Activated T-helper 2 cell treated with anti-CD3 and anti-CD28 coated beads, Interferon-gamma antibody, Interleukin-2, Interleukin-4, amounts not matched to agents 10 μg/mL and 5 μg/mL and 100 μg/mL, durations not matched to agents 14 hours and 24 hours and 36 hours (primary cell): ENCODE results near the gene SP9. TPM values are rescaled to one million over a fixed set of nuclear protein-coding genes. Genes with fewer than 3 reads are reported as not detected.
"Not testable (repeated sequence)": the region's sequence is repeated elsewhere in the genome, so short reads cannot be mapped to it uniquely, and the experiment has no call there.

Experiments used
- DNase-seq: peaks from one replicate; pipeline ENCODE4 v3.0.0; 2021; ENCODE audit warnings: low spot score
- H3K27ac Mint-ChIP-seq: one replicate; pipeline ENCODE4 v1.8.0; 2021; ENCODE audit warnings: mixed read lengths
- H3K27me3 Mint-ChIP-seq: one replicate; pipeline ENCODE4 v1.8.0; 2021; ENCODE audit warnings: low read depth, mixed read lengths
- H3K36me3 Mint-ChIP-seq: one replicate; pipeline ENCODE4 v1.8.0; 2021; ENCODE audit warnings: low read depth, mixed read lengths
- H3K4me1 Mint-ChIP-seq: one replicate; pipeline ENCODE4 v1.8.0; 2021; ENCODE audit warnings: low read depth, mixed read lengths
- H3K4me3 Mint-ChIP-seq: one replicate; pipeline ENCODE4 v1.8.0; 2021; ENCODE audit warnings: low read depth, mild to moderate bottlenecking, moderate library complexity, mixed read lengths
- H3K9me3 Mint-ChIP-seq: one replicate; pipeline ENCODE4 v1.8.0; 2021; ENCODE audit warnings: mixed read lengths
- intact Hi-C: fragments of 100-400 bp; cut with micrococcal nuclease; formaldehyde crosslinking; loops from one replicate; pipeline ENCODE4 v1.15.1; 2023
- total RNA-seq: library from RNA; stranded (reverse); gene quantifications from 2 replicates; pipeline ENCODE4 v1.2.3, GENCODE V29; 2022

The SP9 gene
- total RNA-seq, 1 donor from 2014 or later, result not detected

DNA sequence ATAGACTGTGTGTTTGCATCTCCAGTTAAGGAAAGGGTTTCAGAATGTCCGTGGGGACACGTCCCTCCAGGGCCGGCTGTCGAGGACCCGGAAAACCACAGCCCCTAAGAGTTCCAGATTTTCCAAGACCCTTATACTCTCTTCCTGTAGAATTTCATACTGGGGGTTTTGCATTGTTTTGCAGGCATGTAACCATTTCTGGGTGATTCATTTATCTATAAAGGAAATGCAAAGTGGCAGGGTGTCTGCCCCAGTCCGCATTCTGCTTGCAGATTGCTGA, 8.5 kb downstream of the SP9 start:
- H3K27ac Mint-ChIP-seq, result no peak overlapping the region
- peaks cover 61% of the 10 kb centered on the region for H3K27me3 Mint-ChIP-seq
- H3K9me3 Mint-ChIP-seq, result no peaks in the 10 kb centered on the region
- H3K36me3 Mint-ChIP-seq, result peaks cover 3% of the 10 kb centered on the region
- intact Hi-C loops, result loop anchor here (10.0 kb wide), 1 partner anchor 188 kb away; no protein-coding TSS in a partner anchor
- peaks cover 24% of the 10 kb centered on the region for H3K4me1 Mint-ChIP-seq
- DNase-seq, result no peak
- no peak overlapping the region for H3K4me3 Mint-ChIP-seq

DNA sequence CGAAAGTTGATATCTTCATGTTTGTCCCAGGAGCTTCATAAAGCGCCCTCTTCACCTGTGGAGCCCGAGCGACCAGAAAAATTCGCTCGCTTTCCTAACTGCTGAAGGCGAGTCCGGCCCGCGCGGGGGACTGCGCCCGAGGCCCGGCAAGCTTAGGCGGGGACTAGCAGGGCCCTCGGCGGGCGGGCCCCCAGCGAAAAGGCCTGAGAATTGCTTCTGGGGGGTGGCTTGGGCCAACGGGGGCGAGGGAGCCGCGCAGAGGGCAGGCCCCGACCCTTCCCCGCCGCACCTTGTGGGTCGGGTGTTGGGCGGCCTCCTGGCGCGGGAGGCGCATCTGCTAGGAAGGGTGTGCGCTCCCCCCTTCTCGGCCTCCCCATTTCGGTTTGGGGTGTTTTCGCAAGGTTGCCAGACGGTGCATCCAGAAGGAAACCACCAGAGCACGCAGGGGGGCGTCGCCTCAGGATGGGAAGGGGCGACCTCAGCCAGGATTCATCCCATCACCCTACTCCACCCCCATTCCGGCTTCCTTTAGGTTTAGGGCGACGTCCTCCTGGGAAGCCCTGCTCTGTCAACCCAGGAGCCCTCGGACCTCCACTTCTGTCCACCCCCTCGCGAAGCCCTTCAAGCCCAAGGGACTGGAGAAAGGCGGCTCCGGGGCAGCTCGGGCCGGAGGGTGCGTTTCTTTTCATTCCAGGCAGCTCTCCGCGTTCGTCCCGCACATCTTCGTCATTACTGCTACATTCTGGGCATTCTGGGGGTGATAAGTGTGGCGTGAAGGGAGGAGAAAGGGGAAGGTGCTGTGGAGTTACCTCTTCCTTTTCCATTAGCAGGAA, 9.1 kb downstream of the SP9 start:
- peaks cover 24% of the 10 kb centered on the region for H3K4me1 Mint-ChIP-seq
- no peaks in the 10 kb centered on the region for H3K9me3 Mint-ChIP-seq
- H3K27me3 Mint-ChIP-seq, result peaks cover 59% of the 10 kb centered on the region
- intact Hi-C loops, result loop anchor here (10.0 kb wide), 1 partner anchor 189 kb away; no protein-coding TSS in a partner anchor
- no peak overlapping the region for H3K4me3 Mint-ChIP-seq
- H3K27ac Mint-ChIP-seq, result no peak overlapping the region
- no peak for DNase-seq
- peaks cover 9% of the 10 kb centered on the region for H3K36me3 Mint-ChIP-seq

DNA sequence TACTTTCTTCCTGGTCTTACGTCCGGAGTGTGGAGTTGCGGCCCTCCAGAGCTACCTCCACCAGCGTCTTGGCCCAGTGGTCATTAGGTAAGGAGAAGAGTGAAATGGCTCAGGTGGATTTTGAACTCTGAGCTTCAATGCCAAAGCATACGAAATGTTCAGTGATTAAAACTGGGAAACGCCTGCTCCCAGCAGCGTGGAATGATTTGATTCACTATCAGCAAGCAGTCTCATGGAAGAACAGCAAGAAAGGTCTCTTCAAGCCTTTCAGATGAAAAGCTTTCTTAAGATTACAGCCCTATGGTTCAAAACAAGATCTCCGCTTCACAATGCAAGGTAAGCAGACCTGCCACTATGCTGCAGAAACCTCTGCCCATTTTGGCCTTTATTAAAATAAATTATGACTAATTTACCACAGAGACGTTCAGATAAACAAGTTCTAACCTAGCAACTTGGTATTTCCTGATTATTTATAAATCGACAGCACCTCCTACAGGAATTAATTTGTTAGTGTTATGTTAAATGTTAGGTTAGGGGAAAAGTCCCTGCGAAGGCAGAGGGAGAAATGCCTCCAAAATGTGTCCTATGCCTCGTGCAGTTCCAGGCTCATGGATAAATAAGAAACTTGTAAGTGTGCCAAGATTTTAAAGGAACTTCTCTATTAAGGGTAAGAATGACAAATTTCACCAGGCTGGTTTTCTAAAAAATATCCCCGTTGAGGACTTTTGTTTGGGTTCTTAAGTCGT, 10.1 kb downstream of the SP9 start:
- no peak overlapping the region for H3K4me3 Mint-ChIP-seq

GRCh38 chr2:174350018-174350417, 15.3 kb downstream of the SP9 start:
- intact Hi-C loops, result no loop called here
- H3K27ac Mint-ChIP-seq, result no peak overlapping the region
- peaks cover 14% of the 10 kb centered on the region for H3K27me3 Mint-ChIP-seq
- H3K4me1 Mint-ChIP-seq, result no peaks in the 10 kb centered on the region
- H3K4me3 Mint-ChIP-seq, result no peak overlapping the region
- no peaks in the 10 kb centered on the region for H3K9me3 Mint-ChIP-seq
- no peak for DNase-seq
- H3K36me3 Mint-ChIP-seq, result peaks cover 10% of the 10 kb centered on the region

More for the DNA sequence above, 10.1 kb downstream of the SP9 start:
- H3K9me3 Mint-ChIP-seq, result no peaks in the 10 kb centered on the region
- peaks cover 49% of the 10 kb centered on the region for H3K27me3 Mint-ChIP-seq
- H3K4me1 Mint-ChIP-seq, result peaks cover 21% of the 10 kb centered on the region
- no peak overlapping the region for H3K27ac Mint-ChIP-seq
- intact Hi-C loops, result loop anchor here (10.0 kb wide), 1 partner anchor 190 kb away; no protein-coding TSS in a partner anchor
- H3K36me3 Mint-ChIP-seq, result peaks cover 10% of the 10 kb centered on the region
- DNase-seq, result no peak

GRCh38 chr2:174350593-174351181, 15.9 kb downstream of the SP9 start:
- no peak overlapping the region for H3K27ac Mint-ChIP-seq
- intact Hi-C loops, result no loop called here
- H3K4me3 Mint-ChIP-seq, result no peak overlapping the region
- DNase-seq, result no peak
- no peaks in the 10 kb centered on the region for H3K4me1 Mint-ChIP-seq
- H3K36me3 Mint-ChIP-seq, result peaks cover 10% of the 10 kb centered on the region
- no peaks in the 10 kb centered on the region for H3K9me3 Mint-ChIP-seq
- H3K27me3 Mint-ChIP-seq, result peaks cover 9% of the 10 kb centered on the region

GRCh38 chr2:174353004-174353403, 18.2 kb downstream of the SP9 start:
- intact Hi-C loops, result no loop called here
- no peaks in the 10 kb centered on the region for H3K27me3 Mint-ChIP-seq
- H3K4me3 Mint-ChIP-seq, result no peak overlapping the region
- H3K36me3 Mint-ChIP-seq, result peaks cover 10% of the 10 kb centered on the region
- H3K27ac Mint-ChIP-seq, result no peak overlapping the region
- no peak for DNase-seq
- H3K9me3 Mint-ChIP-seq, result no peaks in the 10 kb centered on the region
- no peaks in the 10 kb centered on the region for H3K4me1 Mint-ChIP-seq

- Mint-ChIP-seq H3K9me3 (no peaks in the 10 kb centered on the region), H3K27me3 (no peaks in the 10 kb centered on the region), H3K27ac (no peak overlapping the region), H3K36me3 (peaks cover 12% of the 10 kb centered on the region), H3K4me3 (no peak overlapping the region), H3K4me1 (no peaks in the 10 kb centered on the region)
- DNase-seq, result no peak
- intact Hi-C loops, result no loop called here
These were observed 21.6 kb downstream of the SP9 start for GRCh38 chr2:174356347-174356746.

DNA sequence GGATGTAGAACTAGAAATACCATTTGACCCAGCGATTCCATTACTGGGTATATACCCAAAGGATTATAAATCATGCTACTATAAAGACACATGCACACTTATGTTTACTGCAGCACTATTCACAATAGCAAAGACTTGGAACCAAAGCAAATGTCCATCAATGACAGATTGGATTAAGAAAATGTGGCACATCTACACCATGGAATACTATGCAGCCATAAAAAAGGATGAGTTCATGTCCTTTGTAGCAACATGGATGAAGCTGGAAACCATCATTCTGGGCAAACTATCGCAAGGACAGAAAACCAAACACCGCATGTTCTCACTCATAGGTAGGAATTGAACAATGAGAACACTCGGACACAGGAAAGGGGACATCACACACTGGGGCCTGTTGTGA, 24.9 kb downstream of the SP9 start:
- DNase-seq, H3K27ac Mint-ChIP-seq, H3K4me1 Mint-ChIP-seq, H3K27me3 Mint-ChIP-seq, H3K4me3 Mint-ChIP-seq, intact Hi-C loops: not testable (repeated sequence)
- peaks cover 13% of the 10 kb centered on the region for H3K9me3 Mint-ChIP-seq
- peaks cover 33% of the 10 kb centered on the region for H3K36me3 Mint-ChIP-seq

DNA sequence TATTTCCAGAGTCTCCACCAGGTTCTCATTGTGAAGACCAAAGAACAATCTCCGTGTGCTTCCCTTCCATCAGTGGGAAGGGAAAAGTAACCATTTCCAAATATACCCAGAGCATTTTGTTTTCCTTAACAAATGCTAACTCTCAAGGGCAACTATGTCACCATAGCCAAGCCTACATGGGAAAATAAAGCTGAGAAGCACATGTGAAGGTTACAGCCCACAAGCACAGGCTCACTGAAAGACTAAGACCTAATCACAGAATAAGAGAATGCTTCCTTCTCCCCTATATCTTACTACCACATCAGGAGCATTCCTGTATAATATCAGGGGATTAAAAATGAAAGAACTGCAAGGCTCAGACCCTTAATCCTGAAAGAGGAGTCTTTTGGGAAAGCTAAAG, 28.2 kb downstream of the SP9 start:
- Mint-ChIP-seq H3K36me3 (peaks cover 59% of the 10 kb centered on the region), H3K4me1 (no peaks in the 10 kb centered on the region), H3K27ac (no peak overlapping the region), H3K27me3 (no peaks in the 10 kb centered on the region), H3K4me3 (no peak overlapping the region), H3K9me3 (peaks cover 33% of the 10 kb centered on the region)
- no peak for DNase-seq
- intact Hi-C loops, result no loop called here

DNA sequence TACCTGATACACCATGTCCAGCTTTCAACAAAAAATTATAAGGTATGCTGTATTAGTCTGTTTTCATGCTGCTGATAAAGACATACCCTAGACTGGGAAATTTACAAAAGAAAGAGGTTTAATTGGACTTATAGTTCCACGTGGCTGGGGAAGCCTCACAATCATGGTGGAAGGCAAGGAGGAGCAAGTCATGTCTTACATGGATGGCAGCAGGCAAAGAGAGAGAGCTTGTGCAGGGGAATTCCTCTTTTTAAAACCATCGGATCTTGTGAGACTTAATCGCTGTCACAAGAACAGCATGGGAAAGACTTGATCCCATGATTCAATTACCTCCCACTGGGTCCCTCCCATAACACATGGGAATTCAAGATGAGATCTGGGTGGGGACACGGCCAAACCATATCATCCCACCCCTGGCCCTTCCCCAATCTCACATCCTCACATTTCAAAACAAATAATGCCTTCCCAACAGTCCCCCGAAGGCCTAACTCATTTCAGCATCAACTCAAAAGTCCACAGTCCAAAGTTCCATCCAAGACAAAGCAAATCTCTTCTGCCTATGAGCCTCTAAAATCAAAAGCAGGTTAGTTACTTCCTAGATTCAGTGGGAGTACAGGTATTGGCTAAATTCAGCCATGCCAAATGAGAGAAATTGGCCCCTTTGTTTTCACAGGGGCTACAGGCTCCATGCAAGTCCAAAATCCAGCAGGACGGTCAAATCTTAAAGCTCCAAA, 28.9 kb downstream of the SP9 start:
- intact Hi-C loops, H3K4me3 Mint-ChIP-seq, H3K27ac Mint-ChIP-seq, DNase-seq, H3K27me3 Mint-ChIP-seq, H3K4me1 Mint-ChIP-seq: not testable (repeated sequence)
- H3K36me3 Mint-ChIP-seq, result peaks cover 62% of the 10 kb centered on the region
- H3K9me3 Mint-ChIP-seq, result peaks cover 33% of the 10 kb centered on the region

GRCh38 chr2:174364628-174365027, 29.9 kb downstream of the SP9 start:
- Mint-ChIP-seq H3K27me3 (no peaks in the 10 kb centered on the region), H3K4me3 (no peak overlapping the region), H3K27ac (no peak overlapping the region), H3K9me3 (peaks cover 33% of the 10 kb centered on the region), H3K4me1 (no peaks in the 10 kb centered on the region), H3K36me3 (peaks cover 67% of the 10 kb centered on the region)
- intact Hi-C loops, result no loop called here
- no peak for DNase-seq

GRCh38 chr2:174365571-174365970, 30.8 kb downstream of the SP9 start:
- Mint-ChIP-seq H3K27ac (no peak overlapping the region), H3K4me1 (no peaks in the 10 kb centered on the region), H3K9me3 (peaks cover 33% of the 10 kb centered on the region), H3K27me3 (no peaks in the 10 kb centered on the region), H3K4me3 (no peak overlapping the region), H3K36me3 (peaks cover 62% of the 10 kb centered on the region)
- no peak for DNase-seq
- intact Hi-C loops, result no loop called here
